Panc1 (cell line): ENCODE data around the gene NTRK3. TPM values are rescaled to one million over a fixed set of nuclear protein-coding genes. Genes with fewer than 3 reads are reported as not detected.

ENCODE experiments used
- ATAC-seq: fragments of 200-7000 bp; cut with Tn5 transposase; 2 replicates; pipeline ENCODE4 v1.9.1; 2020; ENCODE audit warnings: mild to moderate bottlenecking, moderate library complexity
- BruUV-seq: library from RNA; stranded (reverse); fragments of 400-500 nt; replicated peaks from 2 replicates; lab custom pipeline; 2021; lab: Mats Ljungman, UMichigan
- CTCF ChIA-PET: fragments of 300-600 bp; sonication (Branson Sonifier 250); formaldehyde crosslinking; loops from one replicate; lab custom pipeline; 2022; ENCODE audit warnings: antibody characterized with exemption; lab: Charles Lee
- POLR2A ChIA-PET: fragments of 300-600 bp; sonication (Branson Sonifier 250); formaldehyde crosslinking; loops from one replicate; lab custom pipeline; 2022; ENCODE audit warnings: antibody characterized with exemption; lab: Charles Lee
- DNase-seq: peaks from one replicate; pipeline ENCODE4 v3.0.0-alpha.2; 2010; ENCODE audit warnings: low read depth, low spot score
- H3K27ac ChIP-seq: 2 replicates; pipeline ENCODE4 v1.5.1; 2011; ENCODE audit warnings: mild to moderate bottlenecking, low read length, inconsistent platforms
- H3K27me3 ChIP-seq: fragments of 200-500 bp; sonication (Bioruptor generic); 2 replicates; pipeline ENCODE4 v1.6.0; 2014; ENCODE audit warnings: low read length, inconsistent platforms; ENCODE audit not compliant: control insufficient read depth, insufficient read depth
- H3K36me3 ChIP-seq: fragments of 200-500 bp; sonication (Bioruptor generic); 2 replicates; pipeline ENCODE4 v1.5.1; 2014; ENCODE audit warnings: inconsistent platforms, mild to moderate bottlenecking, low read length, moderate library complexity; ENCODE audit not compliant: control insufficient read depth, insufficient read depth
- H3K4me1 ChIP-seq: 2 replicates; pipeline ENCODE4 v1.5.1; 2011; ENCODE audit warnings: inconsistent platforms, mild to moderate bottlenecking, low read length, moderate library complexity; ENCODE audit not compliant: control insufficient read depth, insufficient read depth
- H3K4me3 ChIP-seq, 2 experiments: 2 replicates each; pipeline ENCODE4 v1.5.1; 2011 to 2012; ENCODE audit warnings: low read depth in 2 of 2, low read length in 2 of 2, mild to moderate bottlenecking in 2 of 2, inconsistent platforms in 1 of 2, moderate library complexity in 1 of 2
- H3K9me3 ChIP-seq: fragments of 200-500 bp; sonication (Bioruptor generic); 2 replicates; pipeline ENCODE4 v1.5.1; 2014; ENCODE audit warnings: low read depth, mild to moderate bottlenecking, inconsistent platforms, low read length, moderate library complexity; ENCODE audit not compliant: control insufficient read depth, insufficient read depth
- POLR2AphosphoS5 ChIP-seq: IDR thresholded peaks from 2 replicates; pipeline ENCODE4 v1.6.1; 2012; ENCODE audit warnings: mild to moderate bottlenecking, low read depth, low read length, moderate library complexity
- SIN3A ChIP-seq: IDR thresholded peaks from 2 replicates; pipeline ENCODE4 v1.6.1; 2012; ENCODE audit warnings: low read depth, mild to moderate bottlenecking, low read length, moderate library complexity, borderline replicate concordance; ENCODE audit not compliant: insufficient read depth
- TCF7L2 ChIP-seq: IDR thresholded peaks from 2 replicates; pipeline ENCODE4 v1.6.1; 2011; ENCODE audit warnings: mild to moderate bottlenecking, low read depth, low read length, inconsistent platforms
- in situ Hi-C: cut with HindIII; loops from 2 replicates; pipeline ENCODE4 v1.10.0; 2016; ENCODE audit warnings: low sequenced_read_pairs, low pct_unique_long_range_greater_than_20kb
- intact Hi-C: fragments of 100-400 bp; cut with micrococcal nuclease; formaldehyde crosslinking; loops from one replicate; pipeline ENCODE4 v1.10.0; 2022; ENCODE audit not compliant: unreplicated experiment
- total RNA-seq: library from RNA; stranded (reverse); gene quantifications from one replicate; pipeline ENCODE4 v1.2.1, GENCODE V29; 2021; ENCODE audit not compliant: unreplicated experiment
- TF ChIP-seq, protein P1 (sequence below), 2 experiments: IDR thresholded peaks; 2 replicates each; pipeline ENCODE4 v1.6.1; 2011 to 2012; ENCODE audit warnings: low read depth in 2 of 2, control low read depth in 1 of 2, low read length in 1 of 2, mild to moderate bottlenecking in 1 of 2, moderate library complexity in 1 of 2; ENCODE audit not compliant: insufficient read depth in 1 of 2
- TF ChIP-seq, protein P2 (sequence below): fragments of 450-650 bp; IDR thresholded peaks from 2 replicates; pipeline ENCODE4 v1.5.1; 2017; ENCODE audit warnings: mild to moderate bottlenecking

NTRK3 gene
- total RNA-seq, 1 experiment from 2014 or later = not detected

DNA sequence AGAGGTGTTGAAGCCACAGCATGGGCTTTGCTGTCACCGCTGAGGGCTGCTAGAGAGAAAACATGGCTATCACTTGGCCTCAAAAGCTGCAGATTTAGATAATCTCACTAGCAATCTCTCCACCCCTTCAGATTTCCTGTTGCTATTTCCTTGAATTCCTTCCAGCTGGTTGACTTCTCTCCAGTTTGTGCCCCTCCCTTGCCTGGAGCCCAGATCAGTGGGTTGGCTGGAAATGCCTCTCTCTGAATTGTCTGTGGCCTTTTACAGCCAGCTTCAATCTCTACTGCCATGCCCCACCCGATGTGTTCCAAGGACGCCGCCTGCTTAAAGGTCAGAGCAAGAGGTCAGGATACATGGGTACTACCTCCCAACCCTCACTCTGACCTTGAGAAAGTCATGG is 294.1 kb downstream of the NTRK3 start:
- in situ Hi-C loops = no loop called here
- POLR2A ChIA-PET = no interaction called here
- no peaks in the 10 kb centered on the region for H3K9me3 ChIP-seq
- no peak overlapping the region for H3K27ac ChIP-seq
- no peaks in the 10 kb centered on the region for H3K4me1 ChIP-seq
- H3K36me3 ChIP-seq = no peaks in the 10 kb centered on the region
- DNase-seq (no peak), ATAC-seq (no peak)
- no peak for TF ChIP-seq POLR2AphosphoS5
- no peak for TF ChIP-seq TCF7L2
- TF ChIP-seq, protein P1, sequence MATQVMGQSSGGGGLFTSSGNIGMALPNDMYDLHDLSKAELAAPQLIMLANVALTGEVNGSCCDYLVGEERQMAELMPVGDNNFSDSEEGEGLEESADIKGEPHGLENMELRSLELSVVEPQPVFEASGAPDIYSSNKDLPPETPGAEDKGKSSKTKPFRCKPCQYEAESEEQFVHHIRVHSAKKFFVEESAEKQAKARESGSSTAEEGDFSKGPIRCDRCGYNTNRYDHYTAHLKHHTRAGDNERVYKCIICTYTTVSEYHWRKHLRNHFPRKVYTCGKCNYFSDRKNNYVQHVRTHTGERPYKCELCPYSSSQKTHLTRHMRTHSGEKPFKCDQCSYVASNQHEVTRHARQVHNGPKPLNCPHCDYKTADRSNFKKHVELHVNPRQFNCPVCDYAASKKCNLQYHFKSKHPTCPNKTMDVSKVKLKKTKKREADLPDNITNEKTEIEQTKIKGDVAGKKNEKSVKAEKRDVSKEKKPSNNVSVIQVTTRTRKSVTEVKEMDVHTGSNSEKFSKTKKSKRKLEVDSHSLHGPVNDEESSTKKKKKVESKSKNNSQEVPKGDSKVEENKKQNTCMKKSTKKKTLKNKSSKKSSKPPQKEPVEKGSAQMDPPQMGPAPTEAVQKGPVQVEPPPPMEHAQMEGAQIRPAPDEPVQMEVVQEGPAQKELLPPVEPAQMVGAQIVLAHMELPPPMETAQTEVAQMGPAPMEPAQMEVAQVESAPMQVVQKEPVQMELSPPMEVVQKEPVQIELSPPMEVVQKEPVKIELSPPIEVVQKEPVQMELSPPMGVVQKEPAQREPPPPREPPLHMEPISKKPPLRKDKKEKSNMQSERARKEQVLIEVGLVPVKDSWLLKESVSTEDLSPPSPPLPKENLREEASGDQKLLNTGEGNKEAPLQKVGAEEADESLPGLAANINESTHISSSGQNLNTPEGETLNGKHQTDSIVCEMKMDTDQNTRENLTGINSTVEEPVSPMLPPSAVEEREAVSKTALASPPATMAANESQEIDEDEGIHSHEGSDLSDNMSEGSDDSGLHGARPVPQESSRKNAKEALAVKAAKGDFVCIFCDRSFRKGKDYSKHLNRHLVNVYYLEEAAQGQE (IDR thresholded peaks at IDR 0.05; ENCODE audit: insufficient read depth in 1 of 2, low read depth in 2 of 2, low read length in 1 of 2) = no peak
- TF ChIP-seq, protein P2, sequence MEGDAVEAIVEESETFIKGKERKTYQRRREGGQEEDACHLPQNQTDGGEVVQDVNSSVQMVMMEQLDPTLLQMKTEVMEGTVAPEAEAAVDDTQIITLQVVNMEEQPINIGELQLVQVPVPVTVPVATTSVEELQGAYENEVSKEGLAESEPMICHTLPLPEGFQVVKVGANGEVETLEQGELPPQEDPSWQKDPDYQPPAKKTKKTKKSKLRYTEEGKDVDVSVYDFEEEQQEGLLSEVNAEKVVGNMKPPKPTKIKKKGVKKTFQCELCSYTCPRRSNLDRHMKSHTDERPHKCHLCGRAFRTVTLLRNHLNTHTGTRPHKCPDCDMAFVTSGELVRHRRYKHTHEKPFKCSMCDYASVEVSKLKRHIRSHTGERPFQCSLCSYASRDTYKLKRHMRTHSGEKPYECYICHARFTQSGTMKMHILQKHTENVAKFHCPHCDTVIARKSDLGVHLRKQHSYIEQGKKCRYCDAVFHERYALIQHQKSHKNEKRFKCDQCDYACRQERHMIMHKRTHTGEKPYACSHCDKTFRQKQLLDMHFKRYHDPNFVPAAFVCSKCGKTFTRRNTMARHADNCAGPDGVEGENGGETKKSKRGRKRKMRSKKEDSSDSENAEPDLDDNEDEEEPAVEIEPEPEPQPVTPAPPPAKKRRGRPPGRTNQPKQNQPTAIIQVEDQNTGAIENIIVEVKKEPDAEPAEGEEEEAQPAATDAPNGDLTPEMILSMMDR = no peak
- TF ChIP-seq SIN3A = no peak
- peaks cover 4% of the 10 kb centered on the region; the same call in 1 of the 2 replicates for H3K27me3 ChIP-seq
- intact Hi-C loops = no loop called here
- CTCF ChIA-PET = no interaction called here
- BruUV-seq = no TSS peak
- H3K4me3 ChIP-seq = no peak overlapping the region

DNA sequence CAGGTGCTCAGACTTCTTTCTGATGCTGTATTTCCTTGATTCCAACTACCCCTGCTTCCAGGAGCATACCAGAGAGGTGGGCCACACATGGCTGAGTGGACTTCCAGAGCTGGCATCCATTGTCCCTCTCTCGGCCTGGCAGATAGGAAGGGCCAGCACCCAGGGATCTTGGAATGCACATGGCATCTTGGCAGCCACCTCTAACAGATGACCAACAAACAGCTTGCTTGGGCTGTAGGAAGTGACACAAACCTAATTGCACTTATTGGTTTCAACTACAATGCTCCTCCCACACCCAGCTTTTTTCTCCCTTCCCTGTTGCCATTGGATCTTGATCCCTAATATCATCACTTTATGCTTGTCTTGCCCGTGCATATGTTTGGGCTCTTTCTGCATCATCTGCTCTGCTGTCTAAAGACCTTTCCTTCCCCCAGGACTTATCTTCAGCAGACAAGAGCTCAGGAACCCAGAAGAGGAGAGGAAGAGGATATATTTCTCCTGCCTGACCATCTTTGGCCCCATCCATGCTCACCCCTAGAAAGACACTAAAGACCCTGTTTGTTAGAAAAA is 294.6 kb downstream of the NTRK3 start:
- peaks cover 4% of the 10 kb centered on the region; the same call in 1 of the 2 replicates for H3K27me3 ChIP-seq
- POLR2A ChIA-PET = no interaction called here
- H3K27ac ChIP-seq = no peak overlapping the region
- no peaks in the 10 kb centered on the region for H3K36me3 ChIP-seq
- CTCF ChIA-PET = no interaction called here
- H3K9me3 ChIP-seq = no peaks in the 10 kb centered on the region
- no peak for DNase-seq
- TF ChIP-seq POLR2AphosphoS5 = no peak
- no peak for TF ChIP-seq TCF7L2
- TF ChIP-seq, protein P1 (IDR thresholded peaks at IDR 0.05; ENCODE audit: insufficient read depth in 1 of 2, low read depth in 2 of 2, low read length in 1 of 2) = no peak
- TF ChIP-seq SIN3A = no peak
- TF ChIP-seq, protein P2 = no peak
- no peaks in the 10 kb centered on the region for H3K4me1 ChIP-seq
- no peak overlapping the region for H3K4me3 ChIP-seq
- BruUV-seq = no TSS peak
- intact Hi-C loops (no loop called here), in situ Hi-C loops (no loop called here)
- ATAC-seq = no peak
